Muscle layer of duodenum (tissue), 2 donors: ENCODE data around the gene ALPP.
"Not testable (repeated sequence)": the region's sequence is repeated elsewhere in the genome, so short reads cannot be mapped to it uniquely, and the experiment has no call there.

ENCODE experiments used
- H3K27ac ChIP-seq: one replicate; pipeline ENCODE4 v1.7.0; 2013; ENCODE audit warnings: mild to moderate bottlenecking, low read length
- H3K27me3 ChIP-seq: one replicate; pipeline ENCODE4 v1.7.0; 2013; ENCODE audit warnings: low read depth, mild to moderate bottlenecking, control low read depth, low read length
- H3K36me3 ChIP-seq, 2 donors: one replicate each; pipeline ENCODE4 v1.7.0; 2013; ENCODE audit warnings: low read length in 2 of 2, control low read depth in 1 of 2, mild to moderate bottlenecking in 1 of 2; ENCODE audit not compliant: insufficient read depth in 2 of 2, control insufficient read depth in 1 of 2
- H3K4me1 ChIP-seq, 2 donors: one replicate each; pipeline ENCODE4 v1.7.0; 2013; ENCODE audit warnings: low read length in 2 of 2, mild to moderate bottlenecking in 2 of 2, control low read depth in 1 of 2, moderate library complexity in 1 of 2; ENCODE audit not compliant: insufficient read depth in 2 of 2, control insufficient read depth in 1 of 2
- H3K4me3 ChIP-seq, 2 donors: one replicate each; pipeline ENCODE4 v1.7.0; 2013; ENCODE audit warnings: low read length in 2 of 2, low read depth in 1 of 2, mild to moderate bottlenecking in 1 of 2
- H3K9me3 ChIP-seq, 2 donors: one replicate each; pipeline ENCODE4 v1.7.0; 2013; ENCODE audit warnings: low read length in 2 of 2, control low read depth in 1 of 2, mild to moderate bottlenecking in 1 of 2; ENCODE audit not compliant: control insufficient read depth in 1 of 2
- donor health status: healthy.

ALPP gene

GRCh38 chr2:232405943-232406510, 27.5 kb downstream of the ALPP start:
- no peaks in the 10 kb centered on the region for H3K4me1 ChIP-seq
- H3K27ac ChIP-seq = no peak overlapping the region

DNA sequence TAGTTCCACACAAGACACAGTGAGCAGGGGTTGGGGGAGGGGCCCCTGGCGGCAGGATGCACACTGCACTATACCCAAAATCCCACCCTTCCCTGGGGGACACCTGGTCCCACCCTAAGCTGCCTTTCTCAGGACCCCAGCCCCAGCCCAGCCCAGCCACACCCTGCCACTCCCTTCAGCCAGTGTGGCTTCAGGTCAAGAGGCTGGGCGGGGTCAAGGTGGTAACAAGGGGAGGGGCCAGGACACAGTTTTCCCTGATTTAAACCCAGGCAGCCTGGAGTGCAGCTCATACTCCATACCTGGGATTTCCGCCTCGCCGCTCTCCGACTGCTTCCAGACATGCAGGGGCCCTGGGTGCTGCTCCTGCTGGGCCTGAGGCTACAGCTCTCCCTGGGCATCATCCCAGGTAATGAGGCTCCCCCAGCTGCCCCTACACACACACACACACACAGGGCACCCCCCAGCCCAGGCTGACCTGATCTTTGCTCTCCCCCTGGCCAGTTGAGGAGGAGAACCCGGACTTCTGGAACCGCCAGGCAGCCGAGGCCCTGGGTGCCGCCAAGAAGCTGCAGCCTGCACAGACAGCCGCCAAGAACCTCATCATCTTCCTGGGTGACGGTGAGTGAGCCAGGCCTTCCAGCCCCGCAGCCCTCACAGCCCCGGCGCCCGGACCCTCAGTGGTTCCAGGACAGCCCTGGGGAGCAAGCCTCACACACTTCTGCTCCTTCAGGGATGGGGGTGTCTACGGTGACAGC, 28.2 kb downstream of the ALPP start, which contains the start of gene ALPG:
Gene ALPG (plus strand): TSS at position 289 of the 755 bp plus-strand sequence. CDS start 51 bp downstream, at position 340.
- no peak within 1 kb of the TSS for H3K4me3 ChIP-seq
- no peaks in the 10 kb centered on the region for H3K27me3 ChIP-seq
- H3K36me3 ChIP-seq = no peaks in the 10 kb centered on the region
- H3K4me1 ChIP-seq = no peaks in the 10 kb centered on the region
- no peaks in the 10 kb centered on the region for H3K9me3 ChIP-seq
- no peak within 1 kb of the TSS for H3K27ac ChIP-seq

More at GRCh38 chr2:232405943-232406510, 27.5 kb downstream of the ALPP start:
- H3K9me3 ChIP-seq = no peaks in the 10 kb centered on the region
- no peaks in the 10 kb centered on the region for H3K27me3 ChIP-seq
- no peaks in the 10 kb centered on the region for H3K36me3 ChIP-seq
- H3K4me3 ChIP-seq = no peak overlapping the region

- H3K27ac ChIP-seq, H3K27me3 ChIP-seq, H3K36me3 ChIP-seq, H3K4me3 ChIP-seq, H3K9me3 ChIP-seq, H3K4me1 ChIP-seq: not testable (repeated sequence)
Measured at GRCh38 chr2:232407428-232408150, 29.0 kb downstream of the ALPP start.

GRCh38 chr2:232408269-232408668, 29.7 kb downstream of the ALPP start:
- not testable (repeated sequence) for H3K36me3 ChIP-seq, H3K4me3 ChIP-seq, H3K4me1 ChIP-seq, H3K27me3 ChIP-seq, H3K9me3 ChIP-seq, H3K27ac ChIP-seq

DNA sequence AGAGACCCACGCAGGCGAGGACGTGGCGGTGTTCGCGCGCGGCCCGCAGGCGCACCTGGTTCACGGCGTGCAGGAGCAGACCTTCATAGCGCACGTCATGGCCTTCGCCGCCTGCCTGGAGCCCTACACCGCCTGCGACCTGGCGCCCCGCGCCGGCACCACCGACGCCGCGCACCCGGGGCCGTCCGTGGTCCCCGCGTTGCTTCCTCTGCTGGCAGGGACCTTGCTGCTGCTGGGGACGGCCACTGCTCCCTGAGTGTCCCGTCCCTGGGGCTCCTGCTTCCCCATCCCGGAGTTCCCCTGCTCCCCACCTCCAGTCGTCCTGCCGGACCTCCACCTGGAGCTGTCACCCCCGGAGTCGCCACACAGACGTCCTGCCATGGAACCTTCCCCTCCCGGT, 31.1 kb downstream of the ALPP start:
- H3K27ac ChIP-seq, H3K4me1 ChIP-seq, H3K27me3 ChIP-seq, H3K36me3 ChIP-seq, H3K9me3 ChIP-seq, H3K4me3 ChIP-seq: not testable (repeated sequence)

DNA sequence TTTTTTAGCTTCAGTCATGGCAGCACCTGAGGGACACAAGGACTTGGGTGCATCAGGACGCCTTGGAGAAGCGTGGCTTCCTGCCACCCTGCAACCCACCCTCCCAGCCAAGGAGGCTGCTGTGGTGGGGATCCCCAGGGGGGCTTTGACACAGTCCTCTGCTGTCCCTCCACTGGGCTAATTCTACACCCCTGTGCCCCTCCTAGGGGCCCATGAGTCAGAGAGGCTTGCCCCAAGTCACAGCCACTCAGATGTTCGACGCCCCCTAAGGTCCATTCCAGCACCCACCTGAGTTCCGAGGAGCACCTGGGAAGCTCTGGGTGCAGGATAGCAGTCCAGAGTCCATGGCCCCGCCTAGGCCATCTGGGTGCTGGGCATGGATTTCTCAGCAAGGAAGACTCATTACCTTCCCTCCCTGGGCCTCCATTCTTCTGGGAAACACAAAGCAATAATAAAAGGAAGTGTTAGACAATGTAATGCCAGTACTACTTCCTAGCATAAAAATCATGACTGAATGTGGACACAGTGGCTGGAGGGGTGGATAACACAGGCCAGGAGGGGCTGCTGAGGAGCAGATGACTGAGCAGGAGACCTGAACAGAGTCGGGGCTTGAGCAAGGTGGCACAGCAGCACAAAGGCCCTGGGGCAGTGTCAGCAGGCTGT, 31.8 kb downstream of the ALPP start:
- peaks cover 3% of the 10 kb centered on the region for H3K27me3 ChIP-seq
- H3K36me3 ChIP-seq = no peaks in the 10 kb centered on the region

DNA sequence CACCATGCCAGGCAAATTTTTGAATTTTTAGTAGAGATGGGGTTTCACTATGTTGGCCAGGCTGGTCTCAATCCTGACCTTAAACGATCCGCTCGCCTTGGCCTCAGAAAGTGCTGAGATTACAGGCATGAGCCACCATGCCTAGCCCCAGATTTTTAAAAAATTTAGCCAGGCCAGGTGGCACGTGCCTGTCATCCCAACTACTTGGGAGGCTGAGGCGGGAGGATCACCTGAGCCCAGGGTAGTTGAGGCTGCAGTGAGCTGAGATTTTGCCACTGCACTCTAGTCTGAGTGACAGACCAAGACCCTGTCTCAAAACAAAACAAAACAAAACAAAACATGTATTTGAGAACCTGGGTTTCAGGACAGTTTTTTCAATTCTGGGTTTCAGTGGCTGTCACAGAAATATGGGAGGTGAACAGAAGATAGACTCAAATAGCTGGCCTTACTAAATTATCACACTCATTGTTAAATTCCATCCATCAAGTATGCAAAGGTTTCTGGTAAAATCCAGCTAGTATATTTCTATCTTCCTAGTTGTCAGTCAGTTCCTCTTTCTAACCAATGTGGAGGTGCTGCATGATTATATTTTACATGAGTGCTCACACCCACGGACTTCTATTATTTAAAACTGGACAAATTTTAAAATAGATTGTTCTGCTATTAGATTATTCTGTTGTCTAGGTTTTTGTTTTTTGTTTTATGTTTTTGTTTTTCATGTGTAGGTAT, 33.5 kb downstream of the ALPP start:
- Histone ChIP-seq H3K4me3 (no peak overlapping the region), H3K36me3 (no peaks in the 10 kb centered on the region), H3K27ac (no peak overlapping the region), H3K27me3 (peaks cover 8% of the 10 kb centered on the region), H3K4me1 (no peaks in the 10 kb centered on the region), H3K9me3 (no peaks in the 10 kb centered on the region)

More for the DNA sequence above, 31.8 kb downstream of the ALPP start:
- no peak overlapping the region for H3K4me3 ChIP-seq
- H3K27ac ChIP-seq = no peak overlapping the region
- H3K9me3 ChIP-seq = no peaks in the 10 kb centered on the region
- H3K4me1 ChIP-seq = no peaks in the 10 kb centered on the region

DNA sequence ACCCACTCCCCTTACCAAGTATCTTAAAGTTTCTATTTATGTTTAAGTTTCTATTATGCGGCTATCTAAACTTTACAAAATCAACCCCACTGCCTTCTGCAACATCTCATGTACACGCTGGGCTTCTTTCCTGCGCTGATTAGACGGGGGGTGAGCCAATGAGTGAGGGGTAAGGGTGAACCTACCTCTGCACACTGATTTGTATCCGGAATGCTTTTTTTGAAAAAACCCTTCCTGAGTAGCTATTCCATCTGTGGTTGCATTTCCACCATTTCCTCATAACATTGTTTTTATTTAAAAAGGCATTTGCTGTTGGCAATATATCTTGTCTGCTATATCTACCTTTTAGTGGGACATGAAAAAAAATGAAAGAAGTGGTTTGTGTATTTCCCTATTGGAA, 34.4 kb downstream of the ALPP start:
- H3K4me1 ChIP-seq = no peaks in the 10 kb centered on the region
- no peaks in the 10 kb centered on the region for H3K9me3 ChIP-seq
- peaks cover 14% of the 10 kb centered on the region for H3K27me3 ChIP-seq
- no peaks in the 10 kb centered on the region for H3K36me3 ChIP-seq
- no peak overlapping the region for H3K4me3 ChIP-seq
- H3K27ac ChIP-seq = no peak overlapping the region

DNA sequence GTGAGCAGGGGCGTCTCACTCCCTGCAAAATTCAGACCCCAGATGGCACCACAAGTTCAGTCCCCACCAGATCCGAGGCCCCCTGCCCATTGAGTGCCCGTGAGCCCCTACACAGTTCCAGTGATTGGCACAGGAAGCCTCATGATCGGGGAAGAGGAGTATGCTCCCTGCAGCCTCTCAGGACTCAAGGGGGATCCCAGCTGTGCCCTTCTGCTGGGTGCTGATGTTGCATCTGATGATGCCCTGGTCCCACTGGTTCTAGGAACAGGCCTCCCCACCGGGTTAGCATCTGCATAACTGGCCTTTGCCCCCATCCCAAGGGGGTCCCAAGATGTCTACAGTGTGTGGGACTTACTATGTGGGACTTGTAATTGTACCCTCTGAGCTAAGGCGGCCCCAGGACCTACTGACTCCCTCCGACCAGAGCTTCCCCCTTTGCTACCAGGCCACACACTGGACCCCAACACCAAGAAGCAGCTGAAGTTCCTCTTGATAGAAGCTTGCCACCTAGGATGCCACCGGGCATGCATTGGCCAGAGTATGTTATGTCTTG, 36.7 kb downstream of the ALPP start:
- Histone ChIP-seq H3K27ac (no peak overlapping the region), H3K27me3 (peaks cover 30% of the 10 kb centered on the region), H3K4me1 (peaks cover 0 to 21% of the 10 kb centered on the region in 2 donors), H3K36me3 (no peaks in the 10 kb centered on the region), H3K4me3 (no peak overlapping the region), H3K9me3 (no peaks in the 10 kb centered on the region)

- peaks cover 0 to 28% of the 10 kb centered on the region in 2 donors for H3K4me1 ChIP-seq
- no peak overlapping the region for H3K4me3 ChIP-seq
- no peak overlapping the region for H3K27ac ChIP-seq
- H3K36me3 ChIP-seq = no peaks in the 10 kb centered on the region
- H3K27me3 ChIP-seq = peaks cover 35% of the 10 kb centered on the region
- no peaks in the 10 kb centered on the region for H3K9me3 ChIP-seq
Measured at GRCh38 chr2:232415736-232416520, 37.4 kb downstream of the ALPP start.
